NCI-H460 (cell line): ENCODE results near the gene HOXD1. TPM values are rescaled to one million over a fixed set of nuclear protein-coding genes. Genes with fewer than 3 reads are reported as not detected.

ENCODE experiments used
- DNase-seq: peaks from one replicate; pipeline ENCODE4 v3.0.0-alpha.2; 2016; ENCODE audit warnings: low read depth; ENCODE audit errors: extremely low read depth
- total RNA-seq: library from RNA; depleted of rRNA; stranded (reverse); fragments of >200 nt; shearing (Covaris generic); gene quantifications from 2 replicates; pipeline ENCODE4 v1.2.3, GENCODE V29; 2014

Gene HOXD1
- total RNA-seq, 1 experiment from 2014 or later: not detected

GRCh38 chr2:176164611-176165369 is 23.7 kb upstream of the HOXD1 start:
- no peak for DNase-seq

GRCh38 chr2:176165370-176166050 is 23.0 kb upstream of the HOXD1 start:
- no peak for DNase-seq

GRCh38 chr2:176166272-176166671 is 22.2 kb upstream of the HOXD1 start:
- no peak for DNase-seq

GRCh38 chr2:176167398-176167797 is 21.1 kb upstream of the HOXD1 start:
- no peak for DNase-seq

GRCh38 chr2:176169181-176169580 is 19.3 kb upstream of the HOXD1 start:
- no peak for DNase-seq

GRCh38 chr2:176169711-176170110 is 18.8 kb upstream of the HOXD1 start:
- DNase-seq: no peak

GRCh38 chr2:176170602-176171305 is 17.7 kb upstream of the HOXD1 start:
- no peak for DNase-seq

- no peak for DNase-seq
Measured at GRCh38 chr2:176171351-176172006, 17.0 kb upstream of the HOXD1 start.

- no peak for DNase-seq
Measured at GRCh38 chr2:176172007-176172894, 16.2 kb upstream of the HOXD1 start.

GRCh38 chr2:176172895-176173566 is 15.4 kb upstream of the HOXD1 start:
- no peak for DNase-seq

- DNase-seq: no peak
Measured at GRCh38 chr2:176173567-176174381, 14.7 kb upstream of the HOXD1 start.

GRCh38 chr2:176174382-176174823 is 14.1 kb upstream of the HOXD1 start:
- DNase-seq: no peak

GRCh38 chr2:176174824-176175708 is 13.4 kb upstream of the HOXD1 start:
- DNase-seq: no peak

- no peak for DNase-seq
Measured at GRCh38 chr2:176175709-176176607, 12.5 kb upstream of the HOXD1 start.

- DNase-seq: no peak
Measured at GRCh38 chr2:176177580-176178037, 10.9 kb upstream of the HOXD1 start.

GRCh38 chr2:176178038-176178756 is 10.3 kb upstream of the HOXD1 start:
- DNase-seq: no peak
